Measurements from ENCODE around the gene HS6ST1.

DNA sequence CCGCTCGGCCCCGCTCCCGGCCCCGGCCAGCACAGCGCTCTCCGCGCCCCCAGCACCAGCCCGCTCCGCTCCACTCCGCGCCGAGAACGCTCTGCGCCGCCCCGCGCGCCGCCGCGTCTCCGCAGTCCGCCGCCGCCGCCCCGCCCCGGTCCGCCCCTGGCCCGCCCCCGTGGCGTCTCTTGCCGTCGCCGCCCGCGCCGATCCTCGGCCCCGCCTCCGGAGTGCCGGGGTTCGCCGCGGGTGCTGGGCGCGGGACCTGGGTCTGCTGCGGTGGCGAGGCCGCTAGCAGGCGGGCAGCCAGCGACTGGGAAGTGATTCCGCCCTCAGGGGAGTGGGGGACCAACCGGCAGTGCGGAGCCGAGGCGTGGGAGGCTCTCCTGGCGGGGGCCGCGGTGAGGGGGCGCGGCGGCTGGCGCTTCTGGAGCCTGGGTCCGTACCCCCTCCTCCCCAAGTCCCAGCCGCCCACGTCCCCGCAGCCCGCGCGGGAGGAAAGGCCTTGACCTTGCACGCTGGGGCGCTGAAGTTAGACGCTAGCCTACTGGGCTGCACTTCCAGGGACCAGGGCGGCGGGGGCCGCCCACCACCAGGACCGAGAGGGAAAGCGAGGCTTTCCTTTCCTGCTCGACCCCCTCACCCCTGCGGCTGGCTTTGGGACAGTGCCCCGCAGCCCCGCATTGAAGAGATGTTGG is at the start of gene HS6ST1:
- TF ChIP-seq, protein P1, sequence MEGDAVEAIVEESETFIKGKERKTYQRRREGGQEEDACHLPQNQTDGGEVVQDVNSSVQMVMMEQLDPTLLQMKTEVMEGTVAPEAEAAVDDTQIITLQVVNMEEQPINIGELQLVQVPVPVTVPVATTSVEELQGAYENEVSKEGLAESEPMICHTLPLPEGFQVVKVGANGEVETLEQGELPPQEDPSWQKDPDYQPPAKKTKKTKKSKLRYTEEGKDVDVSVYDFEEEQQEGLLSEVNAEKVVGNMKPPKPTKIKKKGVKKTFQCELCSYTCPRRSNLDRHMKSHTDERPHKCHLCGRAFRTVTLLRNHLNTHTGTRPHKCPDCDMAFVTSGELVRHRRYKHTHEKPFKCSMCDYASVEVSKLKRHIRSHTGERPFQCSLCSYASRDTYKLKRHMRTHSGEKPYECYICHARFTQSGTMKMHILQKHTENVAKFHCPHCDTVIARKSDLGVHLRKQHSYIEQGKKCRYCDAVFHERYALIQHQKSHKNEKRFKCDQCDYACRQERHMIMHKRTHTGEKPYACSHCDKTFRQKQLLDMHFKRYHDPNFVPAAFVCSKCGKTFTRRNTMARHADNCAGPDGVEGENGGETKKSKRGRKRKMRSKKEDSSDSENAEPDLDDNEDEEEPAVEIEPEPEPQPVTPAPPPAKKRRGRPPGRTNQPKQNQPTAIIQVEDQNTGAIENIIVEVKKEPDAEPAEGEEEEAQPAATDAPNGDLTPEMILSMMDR (conservative IDR thresholded peaks at IDR 0.05; ENCODE audit: low read depth, low read length) = no peak
- TF ChIP-seq POLR2A (IDR thresholded peaks at IDR 0.05; ENCODE audit: low read depth, low read length) (peak; percentile 77), BHLHE40 (IDR thresholded peaks at IDR 0.05; ENCODE audit: low read depth, low read length) (no peak), RCOR1 (IDR thresholded peaks at IDR 0.05; ENCODE audit: insufficient replicate concordance, low read length) (no peak), RAD21 (IDR thresholded peaks at IDR 0.05; ENCODE audit: low read length) (no peak), FOS (IDR thresholded peaks at IDR 0.05; ENCODE audit: low read depth, low read length) (no peak), SMC3 (IDR thresholded peaks at IDR 0.05; ENCODE audit: low read depth, low read length) (no peak), CHD1 (IDR thresholded peaks at IDR 0.05; ENCODE audit: low read depth, low read length) (no peak)
- TF ChIP-seq, protein P2, sequence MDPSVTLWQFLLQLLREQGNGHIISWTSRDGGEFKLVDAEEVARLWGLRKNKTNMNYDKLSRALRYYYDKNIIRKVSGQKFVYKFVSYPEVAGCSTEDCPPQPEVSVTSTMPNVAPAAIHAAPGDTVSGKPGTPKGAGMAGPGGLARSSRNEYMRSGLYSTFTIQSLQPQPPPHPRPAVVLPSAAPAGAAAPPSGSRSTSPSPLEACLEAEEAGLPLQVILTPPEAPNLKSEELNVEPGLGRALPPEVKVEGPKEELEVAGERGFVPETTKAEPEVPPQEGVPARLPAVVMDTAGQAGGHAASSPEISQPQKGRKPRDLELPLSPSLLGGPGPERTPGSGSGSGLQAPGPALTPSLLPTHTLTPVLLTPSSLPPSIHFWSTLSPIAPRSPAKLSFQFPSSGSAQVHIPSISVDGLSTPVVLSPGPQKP (IDR thresholded peaks at IDR 0.05; ENCODE audit: borderline replicate concordance, low read depth, low read length) = no peak

All from IMR-90 (cell line).